ENCODE data around the gene CFAP161.

DNA sequence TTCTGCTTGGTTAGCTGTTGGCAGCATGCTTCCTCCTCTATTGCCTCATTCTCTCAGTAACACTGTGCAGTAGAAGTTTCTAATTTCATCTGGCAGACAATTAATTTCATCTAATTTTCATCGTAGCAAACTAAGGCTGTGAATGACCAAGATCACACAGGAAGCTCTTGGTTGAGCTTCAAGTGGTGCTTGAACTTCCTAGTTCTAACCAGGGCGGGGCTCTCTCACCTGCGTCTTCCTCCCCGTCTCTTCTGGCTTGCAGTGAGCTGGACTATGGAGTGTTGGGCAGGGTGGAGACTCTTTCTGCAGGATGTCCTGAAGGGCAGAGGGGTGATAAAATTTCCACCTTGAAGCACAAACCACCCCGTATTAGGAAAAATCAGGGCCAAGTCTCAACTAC lies 60.7 kb downstream of the CFAP161 start:
- TF ChIP-seq CTCF (IDR thresholded peaks at IDR 0.05) (no peak), POLR2A (IDR thresholded peaks at IDR 0.05) (no peak)

All from Peyer's patch (tissue), 4 donors.